Umbilical cord (tissue), 2 donors: ENCODE measurements around the gene ITPR2. TPM values are rescaled to one million over a fixed set of nuclear protein-coding genes. Genes with fewer than 3 reads are reported as not detected.
A peak's percentile ranks its signal among the peaks of the same experiment; 100 is the strongest.
"Not testable (repeated sequence)": the region's sequence is repeated elsewhere in the genome, so short reads cannot be mapped to it uniquely, and the experiment has no call there.

Experiments
- DNase-seq: peaks from one replicate; pipeline ENCODE4 v3.0.0-alpha.2; 2015; ENCODE audit warnings: low spot score
- total RNA-seq: library from RNA; depleted of rRNA; stranded (reverse); fragments of >200 nt; gene quantifications from one replicate; pipeline ENCODE4 v1.2.3, GENCODE V29; 2014; ENCODE audit warnings: low replicate concordance; ENCODE audit not compliant: insufficient read depth

ITPR2 gene
- total RNA-seq, 1 donor from 2014 or later: 175 TPM

- peak; percentile 13 for DNase-seq
These were observed 154.0 kb downstream of the ITPR2 start for GRCh38 chr12:26678697-26679660.

GRCh38 chr12:26671487-26671886 lies 161.5 kb downstream of the ITPR2 start:
- not testable (repeated sequence) for DNase-seq

DNA sequence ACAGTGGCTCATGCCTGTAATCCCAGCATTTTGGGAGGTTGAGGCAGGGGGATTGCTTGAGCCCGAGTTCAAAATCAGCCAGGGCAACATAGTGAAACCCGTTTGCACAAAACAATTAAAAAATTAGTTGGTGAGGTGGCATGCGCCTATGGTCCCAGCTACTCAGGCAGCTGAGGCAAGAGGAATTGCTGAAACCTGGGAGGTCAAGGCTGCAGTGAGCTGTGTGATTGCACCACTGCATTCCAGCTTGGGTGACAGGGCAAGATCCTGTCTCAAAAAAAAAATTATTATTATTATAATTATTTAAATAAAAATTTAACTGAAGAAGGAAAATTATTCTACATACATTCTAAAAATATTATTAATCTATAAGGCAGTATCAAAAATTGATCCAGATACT lies 164.1 kb downstream of the ITPR2 start:
- no peak for DNase-seq

DNA sequence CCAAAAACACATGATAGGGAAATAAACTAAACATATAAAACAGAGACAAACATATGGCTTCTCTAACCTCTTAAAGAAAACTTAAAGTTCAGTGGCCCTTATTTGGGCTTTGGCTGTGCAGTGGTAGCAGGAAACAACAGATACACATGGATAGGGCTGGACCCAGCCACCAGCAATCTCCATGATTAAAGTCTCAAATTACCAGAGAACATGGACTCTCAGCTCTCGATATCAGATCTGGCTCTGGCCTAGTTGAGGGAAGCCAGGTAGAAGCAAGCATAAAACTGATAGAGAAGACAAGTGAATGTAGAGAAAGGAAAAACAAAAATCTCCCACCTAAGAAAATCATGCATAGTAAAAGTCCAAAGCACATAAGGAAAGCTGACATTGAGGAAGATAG lies 164.8 kb downstream of the ITPR2 start:
- no peak for DNase-seq

DNA sequence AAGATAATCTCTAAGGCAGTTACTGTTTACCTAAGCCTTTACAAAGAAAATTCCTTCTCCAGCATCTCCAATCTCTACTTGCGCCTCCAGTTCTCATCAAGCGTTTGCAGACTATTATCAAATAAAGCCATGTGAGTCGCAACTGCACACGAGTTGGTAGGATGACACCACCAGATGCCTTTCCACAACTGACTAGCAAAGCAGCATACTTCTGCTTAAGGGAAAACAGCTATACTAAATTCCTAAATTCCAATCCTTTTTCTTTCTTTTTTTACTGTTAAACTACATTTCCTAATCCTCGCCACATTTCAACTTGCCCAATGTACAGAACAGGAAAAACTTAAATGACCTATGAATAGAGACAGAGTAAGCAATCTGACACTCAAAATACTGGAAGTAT lies 166.7 kb downstream of the ITPR2 start:
- DNase-seq: no peak

DNA sequence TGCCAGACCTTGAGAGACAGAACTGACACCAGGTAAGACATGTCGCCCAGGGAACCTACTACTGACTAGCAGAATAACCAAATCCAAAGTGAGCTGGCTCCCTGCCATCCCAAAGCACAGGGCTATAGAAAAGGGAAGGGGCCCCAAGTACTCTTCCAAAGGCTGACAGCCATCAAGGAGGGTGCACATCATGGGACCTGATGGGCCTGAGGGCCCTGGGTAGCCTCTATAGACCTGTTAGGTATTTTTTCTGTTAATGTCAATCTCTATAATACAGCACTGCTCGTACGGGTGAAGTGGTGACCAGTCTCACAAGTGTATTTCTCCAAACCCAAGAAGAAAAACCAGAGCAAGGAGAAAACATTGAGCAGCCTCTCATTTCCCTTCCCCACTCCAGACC lies 171.6 kb downstream of the ITPR2 start:
- DNase-seq: no peak

- DNase-seq: no peak
These were observed 173.1 kb downstream of the ITPR2 start for GRCh38 chr12:26659930-26660329.

DNA sequence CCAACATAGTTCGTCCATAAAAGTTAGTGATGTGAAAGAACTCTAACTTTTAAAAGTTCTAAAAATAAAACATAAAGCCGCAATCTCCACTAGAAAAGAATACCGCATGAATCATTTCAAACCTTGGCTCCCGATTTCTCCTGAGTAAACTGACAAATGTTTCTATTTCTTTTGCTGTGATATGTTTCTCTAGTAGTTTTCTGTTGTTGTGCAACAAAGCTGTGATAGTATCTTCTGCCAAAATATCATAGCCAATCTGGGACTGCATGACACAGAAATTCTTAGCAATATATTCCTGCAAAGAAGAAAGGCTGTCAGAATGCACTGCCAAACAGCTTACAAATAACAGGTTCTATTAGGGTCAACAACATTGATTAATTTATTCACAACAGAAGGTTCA lies 174.0 kb downstream of the ITPR2 start:
- no peak for DNase-seq

GRCh38 chr12:26654623-26655022 lies 178.4 kb downstream of the ITPR2 start:
- no peak for DNase-seq

GRCh38 chr12:26651566-26652188 lies 181.3 kb downstream of the ITPR2 start:
- DNase-seq: peak; percentile 38

DNA sequence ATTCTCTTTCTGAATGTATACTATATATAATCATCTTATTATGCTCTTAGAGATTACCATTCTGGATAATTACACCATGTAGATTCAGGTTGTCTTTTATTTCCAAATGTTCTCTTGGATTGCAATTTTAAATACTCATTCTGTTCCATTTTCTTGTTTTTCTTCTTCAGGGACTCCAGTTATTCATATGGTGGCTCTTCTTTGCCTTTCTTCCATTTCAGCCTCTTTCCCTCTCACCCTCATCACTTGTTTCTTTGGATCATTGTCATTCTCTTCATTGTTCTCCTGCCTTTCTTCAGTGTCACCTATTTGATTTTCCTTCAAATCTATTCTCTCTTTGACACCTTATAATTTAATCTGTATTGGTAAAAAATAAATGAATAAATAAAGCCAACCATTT lies 182.0 kb downstream of the ITPR2 start:
- DNase-seq: no peak

GRCh38 chr12:26648999-26649398 lies 184.0 kb downstream of the ITPR2 start:
- no peak for DNase-seq

GRCh38 chr12:26648584-26648983 lies 184.4 kb downstream of the ITPR2 start:
- DNase-seq: peak; percentile 77

- no peak for DNase-seq
These were observed 184.9 kb downstream of the ITPR2 start for GRCh38 chr12:26648066-26648465.

DNA sequence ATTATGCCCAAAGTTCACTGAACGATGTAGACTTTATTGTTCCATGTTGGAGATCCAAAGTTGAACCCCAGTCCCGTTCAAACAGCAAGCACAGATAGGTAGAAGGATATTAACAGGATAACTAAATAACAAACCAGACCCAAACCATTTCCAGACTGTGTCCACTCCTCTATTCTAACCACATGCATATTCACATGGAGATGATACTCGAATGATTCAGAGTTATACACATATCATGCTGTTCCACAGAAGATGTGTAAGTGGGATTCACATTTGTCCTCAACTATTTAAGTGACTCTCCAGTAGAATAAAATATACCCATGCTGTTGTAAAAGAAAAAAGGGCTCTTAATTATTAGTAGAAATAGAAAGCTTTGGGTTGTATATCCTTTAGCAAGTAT lies 185.9 kb downstream of the ITPR2 start:
- DNase-seq: no peak

DNA sequence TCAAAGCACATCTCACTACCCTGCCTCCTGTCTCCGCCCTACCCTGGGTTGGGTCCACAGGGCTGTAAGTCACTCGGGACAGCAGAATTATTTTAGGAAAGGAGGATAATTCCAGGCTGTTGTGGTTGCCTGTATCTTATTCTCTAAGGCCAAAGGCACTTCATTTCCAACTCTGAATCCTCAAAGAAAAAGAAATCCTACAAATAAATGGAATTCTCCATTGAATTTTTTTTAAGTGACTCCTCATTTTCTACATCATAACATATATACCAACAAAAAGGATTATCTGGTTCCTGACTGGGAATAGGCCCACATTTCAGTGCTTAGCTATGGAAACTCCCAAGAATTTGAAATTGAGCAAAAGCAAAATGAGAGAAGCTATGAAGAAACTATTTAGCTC lies 186.4 kb downstream of the ITPR2 start:
- DNase-seq: no peak

- DNase-seq: not testable (repeated sequence)
These were observed 188.6 kb downstream of the ITPR2 start for GRCh38 chr12:26644376-26644775.

GRCh38 chr12:26643532-26644315 lies 189.3 kb downstream of the ITPR2 start:
- DNase-seq: no peak

GRCh38 chr12:26642361-26642760 lies 190.6 kb downstream of the ITPR2 start:
- peak; percentile 50 for DNase-seq

- no peak for DNase-seq
These were observed 196.2 kb downstream of the ITPR2 start for GRCh38 chr12:26636710-26637328.

GRCh38 chr12:26633591-26634210 lies 199.3 kb downstream of the ITPR2 start:
- no peak for DNase-seq
